HepG2 (cell line): ENCODE results near the gene SLC17A9. TPM values are rescaled to one million over a fixed set of nuclear protein-coding genes. Genes with fewer than 3 reads are reported as not detected.

Experiments used
- CENPX ChIP-seq: sonication (generic); formaldehyde crosslinking; IDR thresholded peaks from 2 replicates; pipeline ENCODE4 v1.9.0; 2021; ENCODE audit warnings: mild to moderate bottlenecking, missing genetic modification reagents, moderate library complexity
- FLYWCH1 ChIP-seq: sonication (generic); formaldehyde crosslinking; IDR thresholded peaks from 2 replicates; pipeline ENCODE4 v1.8.1; 2023; ENCODE audit warnings: mild to moderate bottlenecking, missing genetic modification reagents
- KDM5B ChIP-seq: sonication (generic); formaldehyde crosslinking; IDR thresholded peaks from 2 replicates; pipeline ENCODE4 v1.4.0; 2020; ENCODE audit warnings: missing genetic modification reagents, mild to moderate bottlenecking, borderline replicate concordance
- PHF21A ChIP-seq: sonication (generic); formaldehyde crosslinking; IDR thresholded peaks from 2 replicates; pipeline ENCODE4 v1.5.0; 2020; ENCODE audit warnings: mild to moderate bottlenecking, missing genetic modification reagents
- RARA ChIP-seq: IDR thresholded peaks from 2 replicates; pipeline ENCODE4 v1.6.1; 2016; ENCODE audit warnings: missing genetic modification reagents, missing compliant biosample characterization
- TCF12 ChIP-seq, 2 experiments: fragments of 450-650 bp in 1 of 2; sonication (generic) in 1 of 2; formaldehyde crosslinking in 1 of 2; IDR thresholded peaks; 2 replicates each; pipeline versions ENCODE4 v1.6.1 to v1.8.0; 2017 to 2022; ENCODE audit warnings: antibody characterized with exemption in 1 of 2, mild to moderate bottlenecking in 1 of 2, missing genetic modification reagents in 1 of 2, moderate library complexity in 1 of 2
- ZNF235 ChIP-seq: sonication (generic); formaldehyde crosslinking; IDR thresholded peaks from 2 replicates; pipeline ENCODE4 v1.8.1; 2023; ENCODE audit warnings: mild to moderate bottlenecking, missing genetic modification reagents, borderline replicate concordance
- ZNF253 ChIP-seq: sonication (generic); formaldehyde crosslinking; IDR thresholded peaks from 2 replicates; pipeline ENCODE4 v1.8.0; 2022; ENCODE audit warnings: mild to moderate bottlenecking, missing genetic modification reagents, borderline replicate concordance
- ZNF274 ChIP-seq: sonication (generic); formaldehyde crosslinking; IDR thresholded peaks from 2 replicates; pipeline ENCODE4 v1.5.1; 2020; ENCODE audit warnings: mild to moderate bottlenecking, missing genetic modification reagents
- ZNF296 ChIP-seq: sonication (generic); formaldehyde crosslinking; conservative IDR thresholded peaks from 2 replicates; pipeline ENCODE4 v1.5.0; 2020; ENCODE audit warnings: mild to moderate bottlenecking, missing genetic modification reagents
- ZNF329 ChIP-seq: sonication (generic); formaldehyde crosslinking; IDR thresholded peaks from 2 replicates; pipeline ENCODE4 v1.9.0; 2021; ENCODE audit warnings: low read depth, mild to moderate bottlenecking, missing genetic modification reagents
- ZNF362 ChIP-seq: sonication (generic); formaldehyde crosslinking; IDR thresholded peaks from 2 replicates; pipeline ENCODE4 v1.4.0; 2020; ENCODE audit warnings: missing genetic modification reagents, mild to moderate bottlenecking, borderline replicate concordance
- ZNF550 ChIP-seq: sonication (generic); formaldehyde crosslinking; IDR thresholded peaks from 2 replicates; pipeline ENCODE4 v1.4.0; 2020; ENCODE audit warnings: mild to moderate bottlenecking, missing genetic modification reagents, borderline replicate concordance
- polyA plus RNA-seq, 8 experiments: library from polyadenylated mRNA; depleted of rRNA in 3 of 8; stranded (reverse) in 7 of 8; unstranded in 1 of 8; fragments of >200 nt; fragmentation: Illumina TruSeq in 4 of 8; extraction: Trizol in 4 of 8; gene quantifications; 2 replicates each; pipeline versions ENCODE4 v1.2.1 to v1.2.3, GENCODE V29; 2011 to 2016; ENCODE audit warnings: low read depth in 4 of 8, missing spikeins in 1 of 8, mixed read lengths in 1 of 8; ENCODE audit not compliant: insufficient read depth in 1 of 8
- total RNA-seq, 5 experiments: library from RNA; depleted of rRNA; stranded (reverse); fragments of >200 nt; fragmentation: Illumina TruSeq; extraction: Trizol; gene quantifications; 2 replicates each; pipeline ENCODE4 v1.2.3, GENCODE V29; 2016; ENCODE audit warnings: low read depth in 1 of 5
- TF ChIP-seq, protein P1 (sequence below): sonication (generic); formaldehyde crosslinking; IDR thresholded peaks from 2 replicates; pipeline ENCODE4 v1.8.0; 2022; ENCODE audit warnings: missing genetic modification reagents, mild to moderate bottlenecking, borderline replicate concordance
- TF ChIP-seq, protein P2 (sequence below): sonication (generic); formaldehyde crosslinking; conservative IDR thresholded peaks from 2 replicates; pipeline ENCODE4 v1.4.0; 2020; ENCODE audit warnings: missing genetic modification reagents
- TF ChIP-seq, protein P3 (sequence below): sonication (generic); formaldehyde crosslinking; IDR thresholded peaks from 2 replicates; pipeline ENCODE4 v1.5.1; 2020; ENCODE audit warnings: missing genetic modification reagents, mild to moderate bottlenecking, borderline replicate concordance

SLC17A9 gene
- total and polyA plus RNA-seq, 2 of the 13 experiments (the other 11 are each of a cell fraction or from before 2014, with no cell fraction given), result 110 to 191 TPM

GRCh38 chr20:62935968-62936585 lies 16.4 kb upstream of the SLC17A9 start (continued):
- TF ChIP-seq ZNF362, result no peak
- TF ChIP-seq KDM5B (CRISPR knock-in tag), result 0 out of 2 replicates have a peak, but pooled peaks have one; percentile 29
- peak; percentile 69; the same call in 1 of the 2 replicates for TF ChIP-seq ZNF550 (CRISPR knock-in tag)
- TF ChIP-seq ZNF274 (CRISPR knock-in tag), result 0 out of 2 replicates have a peak, but pooled peaks have one; percentile 30
- TF ChIP-seq ZNF296 (CRISPR knock-in tag), result 0 out of 2 replicates have a peak, but pooled peaks have one; percentile 16
- TF ChIP-seq, protein P1, sequence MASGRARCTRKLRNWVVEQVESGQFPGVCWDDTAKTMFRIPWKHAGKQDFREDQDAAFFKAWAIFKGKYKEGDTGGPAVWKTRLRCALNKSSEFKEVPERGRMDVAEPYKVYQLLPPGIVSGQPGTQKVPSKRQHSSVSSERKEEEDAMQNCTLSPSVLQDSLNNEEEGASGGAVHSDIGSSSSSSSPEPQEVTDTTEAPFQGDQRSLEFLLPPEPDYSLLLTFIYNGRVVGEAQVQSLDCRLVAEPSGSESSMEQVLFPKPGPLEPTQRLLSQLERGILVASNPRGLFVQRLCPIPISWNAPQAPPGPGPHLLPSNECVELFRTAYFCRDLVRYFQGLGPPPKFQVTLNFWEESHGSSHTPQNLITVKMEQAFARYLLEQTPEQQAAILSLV (CRISPR knock-in tag), result 0 out of 2 replicates have a peak, but pooled peaks have one; percentile 4
- peak; percentile 71; the same call in 1 of the 2 replicates for TF ChIP-seq ZNF235
- peak; percentile 70; the same call in 1 of the 2 replicates for TF ChIP-seq FLYWCH1 (CRISPR knock-in tag)
- TF ChIP-seq ZNF329, result no peak
- TF ChIP-seq CENPX (CRISPR knock-in tag), result 0 out of 2 replicates have a peak, but pooled peaks have one; percentile 28
- TF ChIP-seq, protein P2, sequence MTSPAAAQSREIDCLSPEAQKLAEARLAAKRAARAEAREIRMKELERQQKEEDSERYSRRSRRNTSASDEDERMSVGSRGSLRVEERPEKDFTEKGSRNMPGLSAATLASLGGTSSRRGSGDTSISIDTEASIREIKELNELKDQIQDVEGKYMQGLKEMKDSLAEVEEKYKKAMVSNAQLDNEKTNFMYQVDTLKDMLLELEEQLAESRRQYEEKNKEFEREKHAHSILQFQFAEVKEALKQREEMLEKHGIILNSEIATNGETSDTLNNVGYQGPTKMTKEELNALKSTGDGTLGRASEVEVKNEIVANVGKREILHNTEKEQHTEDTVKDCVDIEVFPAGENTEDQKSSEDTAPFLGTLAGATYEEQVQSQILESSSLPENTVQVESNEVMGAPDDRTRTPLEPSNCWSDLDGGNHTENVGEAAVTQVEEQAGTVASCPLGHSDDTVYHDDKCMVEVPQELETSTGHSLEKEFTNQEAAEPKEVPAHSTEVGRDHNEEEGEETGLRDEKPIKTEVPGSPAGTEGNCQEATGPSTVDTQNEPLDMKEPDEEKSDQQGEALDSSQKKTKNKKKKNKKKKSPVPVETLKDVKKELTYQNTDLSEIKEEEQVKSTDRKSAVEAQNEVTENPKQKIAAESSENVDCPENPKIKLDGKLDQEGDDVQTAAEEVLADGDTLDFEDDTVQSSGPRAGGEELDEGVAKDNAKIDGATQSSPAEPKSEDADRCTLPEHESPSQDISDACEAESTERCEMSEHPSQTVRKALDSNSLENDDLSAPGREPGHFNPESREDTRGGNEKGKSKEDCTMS (CRISPR knock-in tag), result no peak
- no peak for TF ChIP-seq TCF12 (IDR thresholded peaks at IDR 0.05)
- TF ChIP-seq TCF12 (CRISPR knock-in tag; IDR thresholded peaks at IDR 0.05), result 0 out of 2 replicates have a peak, but pooled peaks have one; percentile 59
- peak; percentile 40; the same call in 1 of the 2 replicates for TF ChIP-seq ZNF253 (CRISPR knock-in tag)
- no peak for TF ChIP-seq RARA (CRISPR knock-in tag)
- TF ChIP-seq, protein P3, sequence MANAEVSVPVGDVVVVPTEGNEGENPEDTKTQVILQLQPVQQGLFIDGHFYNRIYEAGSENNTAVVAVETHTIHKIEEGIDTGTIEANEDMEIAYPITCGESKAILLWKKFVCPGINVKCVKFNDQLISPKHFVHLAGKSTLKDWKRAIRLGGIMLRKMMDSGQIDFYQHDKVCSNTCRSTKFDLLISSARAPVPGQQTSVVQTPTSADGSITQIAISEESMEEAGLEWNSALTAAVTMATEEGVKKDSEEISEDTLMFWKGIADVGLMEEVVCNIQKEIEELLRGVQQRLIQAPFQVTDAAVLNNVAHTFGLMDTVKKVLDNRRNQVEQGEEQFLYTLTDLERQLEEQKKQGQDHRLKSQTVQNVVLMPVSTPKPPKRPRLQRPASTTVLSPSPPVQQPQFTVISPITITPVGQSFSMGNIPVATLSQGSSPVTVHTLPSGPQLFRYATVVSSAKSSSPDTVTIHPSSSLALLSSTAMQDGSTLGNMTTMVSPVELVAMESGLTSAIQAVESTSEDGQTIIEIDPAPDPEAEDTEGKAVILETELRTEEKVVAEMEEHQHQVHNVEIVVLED (CRISPR knock-in tag), result no peak
- TF ChIP-seq PHF21A (CRISPR knock-in tag), result peak; percentile 41; the same call in 1 of the 2 replicates
